NCI-H748 treated with DMSO at 0.1 percent for 48 hours (cell line): ENCODE data around the gene SOX13.

ENCODE experiments used
- DNase-seq: peaks from one replicate; lab custom pipeline; 2025; lab: John Stamatoyannopoulos, UW

The SOX13 gene

GRCh38 chr1:204154568-204155255, 81.8 kb downstream of the SOX13 start:
- DNase-seq, result no peak

- no peak for DNase-seq
Measured at GRCh38 chr1:204155881-204156280, 83.0 kb downstream of the SOX13 start.

- DNase-seq, result no peak
Measured at GRCh38 chr1:204157962-204158361, 85.0 kb downstream of the SOX13 start.

GRCh38 chr1:204161609-204162493, 88.9 kb downstream of the SOX13 start:
- DNase-seq, result no peak

GRCh38 chr1:204162494-204163074, 89.7 kb downstream of the SOX13 start:
- peak; percentile 45 for DNase-seq

- no peak for DNase-seq
Measured at GRCh38 chr1:204166219-204166618, 93.3 kb downstream of the SOX13 start, which contains the start of gene REN. Gene REN, minus strand, starts transcription at chr1:204166337. Its CDS starts 44 bp downstream, at chr1:204166293.

GRCh38 chr1:204167730-204168129, 94.8 kb downstream of the SOX13 start:
- no peak for DNase-seq

- DNase-seq, result no peak
Measured at GRCh38 chr1:204169858-204170257, 96.9 kb downstream of the SOX13 start.

GRCh38 chr1:204170494-204171155, 97.7 kb downstream of the SOX13 start:
- no peak for DNase-seq

GRCh38 chr1:204171751-204172178, 98.8 kb downstream of the SOX13 start:
- no peak for DNase-seq

GRCh38 chr1:204172404-204173029, 99.6 kb downstream of the SOX13 start:
- no peak for DNase-seq

- no peak for DNase-seq
Measured at GRCh38 chr1:204174958-204175357, 102.0 kb downstream of the SOX13 start.

- no peak for DNase-seq
Measured at GRCh38 chr1:204176049-204176448, 103.1 kb downstream of the SOX13 start.

- no peak for DNase-seq
Measured at GRCh38 chr1:204177133-204177532, 104.2 kb downstream of the SOX13 start.
